ENCODE results near the gene SCG3. TPM values are rescaled to one million over a fixed set of nuclear protein-coding genes. Genes with fewer than 3 reads are reported as not detected.
"Not testable (repeated sequence)": the region's sequence is repeated elsewhere in the genome, so short reads cannot be mapped to it uniquely, and the experiment has no call there.

SCG3 gene
- not detected for total RNA-seq (ENCODE audit: insufficient read depth, low replicate concordance)

DNA sequence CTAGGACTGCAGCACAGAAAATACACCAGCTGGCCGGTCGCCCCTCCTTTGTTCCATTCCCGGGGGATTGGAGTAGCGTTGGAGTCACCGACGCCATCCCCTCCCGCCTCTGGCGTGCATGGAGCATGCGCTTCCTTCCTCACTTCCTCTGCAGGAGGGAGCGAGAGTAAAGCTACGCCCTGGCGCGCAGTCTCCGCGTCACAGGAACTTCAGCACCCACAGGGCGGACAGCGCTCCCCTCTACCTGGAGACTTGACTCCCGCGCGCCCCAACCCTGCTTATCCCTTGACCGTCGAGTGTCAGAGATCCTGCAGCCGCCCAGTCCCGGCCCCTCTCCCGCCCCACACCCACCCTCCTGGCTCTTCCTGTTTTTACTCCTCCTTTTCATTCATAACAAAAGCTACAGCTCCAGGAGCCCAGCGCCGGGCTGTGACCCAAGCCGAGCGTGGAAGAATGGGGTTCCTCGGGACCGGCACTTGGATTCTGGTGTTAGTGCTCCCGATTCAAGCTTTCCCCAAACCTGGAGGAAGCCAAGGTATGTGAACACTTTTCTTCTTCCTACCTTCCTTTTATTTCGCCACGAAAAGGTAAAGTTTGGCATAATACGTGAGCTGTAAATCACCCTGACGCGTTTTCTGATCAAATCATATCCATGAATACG is at the start of gene SCG3:
Gene SCG3, plus strand, starts transcription at position 201 of the 661 bp plus-strand sequence. Its CDS starts 253 bp downstream, at position 454.
- peak; percentile 81 for DNase-seq (ENCODE audit: low spot score)

DNA sequence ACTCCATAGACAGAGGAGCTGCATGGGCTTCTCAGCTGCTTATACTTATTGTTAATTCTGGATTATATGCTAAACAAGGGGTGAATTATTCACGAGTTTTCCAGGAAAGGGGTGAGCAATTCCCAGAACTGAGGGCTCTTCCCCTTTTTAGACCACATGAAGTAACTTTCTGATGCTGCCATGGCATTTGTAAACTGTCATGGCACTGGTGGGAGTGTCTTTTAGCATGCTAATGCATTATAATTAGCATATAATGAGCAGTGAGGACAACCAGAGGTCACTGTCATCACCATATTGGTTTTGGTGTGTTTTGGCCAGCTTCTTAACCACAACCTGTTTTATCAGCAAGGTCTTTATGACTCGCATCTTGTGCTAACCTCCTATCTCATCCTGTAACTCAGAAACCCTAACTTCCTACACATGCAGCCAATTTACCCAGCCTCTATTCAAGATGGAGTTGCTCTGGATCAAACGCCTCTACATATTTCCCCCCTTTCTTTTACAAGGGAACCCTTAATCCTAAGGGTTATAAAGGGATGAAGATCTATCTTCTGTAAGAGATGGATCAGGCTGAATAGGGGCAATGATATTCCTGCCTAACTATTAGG is 46.6 kb upstream of the SCG3 start:
- DNase-seq (ENCODE audit: low spot score) = no peak

DNA sequence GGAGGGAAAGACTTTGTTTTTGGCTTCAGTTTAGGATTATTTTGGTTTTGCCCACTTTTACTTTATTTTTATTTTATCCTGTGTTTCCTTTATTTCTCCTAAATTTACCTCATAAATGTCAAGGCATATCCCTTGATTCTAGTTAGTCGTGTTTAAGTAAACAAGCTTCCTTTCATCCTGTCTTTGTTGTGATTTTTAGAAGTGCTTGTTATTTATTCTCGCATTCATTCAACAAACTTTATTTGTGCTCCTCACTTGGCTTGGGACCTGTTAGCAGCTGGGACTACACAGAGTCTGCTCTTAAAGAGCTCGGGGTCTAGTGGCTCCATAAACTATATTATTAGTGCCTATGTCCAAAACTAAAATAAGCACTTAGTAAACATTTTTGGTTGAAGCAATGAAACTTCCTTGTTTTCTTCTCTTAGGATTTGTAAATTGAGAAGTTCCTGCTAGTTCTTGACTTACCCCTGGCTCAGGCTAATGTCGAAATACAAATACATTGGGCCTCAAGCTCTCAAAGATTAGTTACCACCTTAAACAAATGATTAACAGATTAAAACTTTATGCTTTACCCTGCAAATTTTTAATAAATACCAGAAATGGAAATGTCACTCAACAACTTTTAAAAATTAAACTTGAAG is 39.7 kb upstream of the SCG3 start:
- no peak for DNase-seq (ENCODE audit: low spot score)

DNA sequence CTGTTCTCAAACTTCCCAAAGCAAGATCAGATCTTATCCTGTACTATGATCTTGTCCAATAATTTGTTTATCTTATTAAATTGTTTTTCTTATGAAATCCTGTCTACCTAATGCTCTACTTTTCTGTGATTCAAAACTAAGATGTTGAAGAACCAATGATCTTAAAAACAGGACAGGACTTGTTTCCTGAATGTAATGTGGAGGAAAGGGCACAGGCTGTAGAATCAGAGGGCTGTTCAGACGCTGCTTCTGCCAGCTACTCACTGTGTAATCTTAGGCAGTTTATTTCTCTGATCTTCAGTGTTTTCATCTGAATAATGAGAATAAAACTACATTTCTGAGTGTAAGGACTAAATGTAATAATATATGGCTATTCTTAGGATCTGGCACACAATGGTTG is 38.6 kb upstream of the SCG3 start:
- DNase-seq (ENCODE audit: low spot score) = no peak

DNA sequence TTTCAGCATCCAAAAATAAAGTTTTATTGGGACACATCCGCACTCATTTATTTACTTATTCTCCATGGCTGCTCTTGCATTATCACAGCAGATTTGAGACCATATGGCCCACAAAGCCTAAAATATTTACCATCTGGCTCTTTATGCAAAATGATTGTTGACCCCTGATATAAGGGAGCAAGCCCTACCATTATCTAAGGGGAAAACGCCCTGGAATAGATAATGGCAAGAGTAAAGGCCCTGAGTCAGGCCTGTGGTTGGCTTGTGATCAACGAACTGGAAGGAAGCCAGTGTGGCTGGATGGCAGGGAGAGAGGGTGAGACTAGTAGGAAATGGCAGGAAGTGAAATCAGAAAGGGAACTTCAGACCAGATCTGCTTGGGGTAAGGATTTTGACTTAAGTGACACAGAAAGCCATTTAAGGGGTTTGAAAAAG is 34.2 kb upstream of the SCG3 start:
- peak; percentile 53 for DNase-seq (ENCODE audit: low spot score)

DNA sequence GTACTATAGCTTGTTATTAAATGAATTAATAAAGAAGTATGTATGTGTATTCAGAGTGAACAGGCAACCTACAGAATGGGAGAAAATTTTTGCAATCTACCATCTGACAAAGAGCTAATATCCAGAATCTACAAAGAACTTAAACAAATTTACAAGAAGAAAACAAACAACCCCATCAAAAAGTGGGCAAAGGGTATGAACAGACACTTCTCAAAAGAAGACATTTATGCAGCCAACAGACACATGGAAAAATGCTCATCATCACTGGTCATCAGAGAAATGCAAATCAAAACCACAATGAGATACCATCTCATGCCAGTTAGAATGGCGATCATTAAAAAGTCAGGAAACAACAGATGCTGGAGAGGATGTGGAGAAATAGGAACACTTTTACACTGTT is 33.2 kb upstream of the SCG3 start:
- DNase-seq (ENCODE audit: low spot score) = not testable (repeated sequence)

DNA sequence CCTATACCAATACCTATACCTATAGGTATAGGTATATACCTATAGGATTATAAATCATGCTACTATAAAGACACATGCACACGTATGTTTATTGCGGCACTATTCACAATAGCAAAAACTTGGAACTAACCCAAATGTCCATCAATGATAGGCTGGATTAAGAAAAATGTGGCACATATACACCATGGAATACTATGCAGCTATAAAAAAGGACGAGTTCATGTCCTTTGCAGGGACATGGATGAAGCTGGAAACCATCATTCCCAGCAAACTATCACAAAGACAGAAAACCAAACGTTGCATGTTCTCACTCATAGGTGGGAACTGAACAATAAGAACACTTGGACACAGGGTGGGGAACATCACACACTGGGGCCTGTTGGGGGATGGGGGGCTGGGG is 32.7 kb upstream of the SCG3 start:
- not testable (repeated sequence) for DNase-seq (ENCODE audit: low spot score)

DNA sequence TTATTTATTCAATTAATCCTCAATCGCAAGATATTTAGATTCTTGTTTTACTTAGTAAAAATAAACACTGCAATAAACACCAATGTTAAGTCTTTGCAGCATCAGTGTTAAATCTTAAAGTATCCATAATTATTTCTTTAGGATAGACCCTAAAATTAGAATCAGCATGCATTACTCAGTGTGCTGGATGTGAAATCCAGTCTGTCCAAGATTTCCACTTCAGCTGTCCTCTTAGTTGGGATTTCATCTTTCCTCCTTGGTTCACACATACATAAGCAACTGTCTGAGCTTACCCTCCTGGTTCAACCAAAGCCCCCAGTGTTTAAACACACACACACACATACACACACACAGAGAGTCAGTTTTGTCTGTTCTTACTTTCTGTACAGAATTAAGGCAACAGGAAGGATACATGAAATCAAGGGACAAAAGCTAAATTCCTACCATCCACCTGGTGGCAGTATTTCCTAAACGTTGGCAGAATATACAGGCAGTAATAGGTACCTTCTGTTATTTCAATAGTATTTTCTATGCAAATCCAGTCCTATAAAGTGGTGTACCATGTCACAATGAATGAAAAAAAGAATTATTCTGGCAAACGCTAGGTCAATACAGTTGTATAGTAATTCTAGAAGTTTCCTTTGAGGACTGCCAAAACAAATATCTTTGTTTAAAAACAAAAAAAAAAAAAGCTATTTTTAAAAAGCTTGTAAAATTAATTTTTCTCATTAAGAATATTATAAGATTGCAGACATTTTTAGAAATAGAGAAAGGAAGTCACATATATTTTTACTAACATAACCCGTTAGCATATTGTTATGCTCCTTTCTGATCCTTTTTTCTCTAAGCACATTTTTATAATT is 31.4 kb upstream of the SCG3 start:
- peak; percentile 82 for DNase-seq (ENCODE audit: low spot score)

DNA sequence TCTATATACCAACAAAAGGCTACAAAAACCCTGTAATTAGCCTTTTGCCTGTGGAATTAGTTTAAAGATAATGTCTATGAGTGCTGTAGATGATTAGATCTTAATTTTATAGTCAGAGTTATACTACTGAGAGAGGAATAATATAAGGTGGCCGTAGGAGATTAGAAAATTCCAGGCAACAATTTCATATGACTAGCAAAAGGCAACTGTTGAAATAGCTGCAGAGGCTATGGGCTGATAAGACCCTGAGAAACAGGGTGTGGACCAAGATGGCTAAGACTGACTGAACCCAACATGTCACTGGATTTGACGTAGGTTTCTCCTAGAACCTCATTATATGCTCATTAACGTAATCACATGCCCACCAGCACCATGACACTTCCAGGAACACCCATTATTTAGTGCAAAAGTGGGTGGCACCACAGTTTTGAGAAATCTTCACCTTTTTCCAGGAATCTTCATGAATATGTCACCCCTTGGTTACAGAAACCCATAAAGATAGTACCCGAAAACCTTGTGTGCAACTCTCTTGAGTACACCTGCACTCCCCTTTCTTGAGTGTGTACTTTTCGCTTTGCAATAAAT is 29.1 kb upstream of the SCG3 start:
- DNase-seq (ENCODE audit: low spot score) = no peak

DNA sequence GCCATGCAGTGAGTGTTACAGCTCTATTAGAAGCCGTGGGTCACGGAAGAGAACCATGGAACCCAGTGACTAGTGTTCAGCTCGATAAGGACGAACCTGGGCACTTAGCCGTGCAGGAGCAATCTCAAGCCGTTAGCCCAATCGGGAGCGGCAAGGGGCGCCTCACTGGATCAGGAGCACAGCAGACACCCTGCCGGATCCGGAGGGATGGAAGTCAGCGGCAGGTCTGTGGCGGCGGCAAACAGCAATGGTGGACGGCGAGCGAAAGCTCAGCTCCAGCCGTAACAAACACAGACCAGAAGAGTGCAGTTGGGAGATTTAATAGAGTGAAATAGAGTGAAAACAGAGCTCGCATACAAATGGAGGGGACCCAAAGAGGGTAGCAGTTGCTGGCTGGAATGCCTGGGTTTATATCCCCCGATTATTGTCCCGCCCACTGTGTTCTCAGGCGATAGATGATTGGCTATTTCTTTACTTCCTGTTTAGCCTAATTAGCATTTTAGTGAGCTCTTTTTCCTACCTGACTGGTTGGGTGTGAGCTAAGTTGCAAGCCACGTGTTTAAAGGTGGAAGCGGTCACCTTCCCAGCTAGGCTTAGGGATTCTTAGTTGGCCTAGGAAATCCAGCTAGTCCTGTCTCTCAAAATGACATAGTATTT is 25.8 kb upstream of the SCG3 start:
- DNase-seq (ENCODE audit: low spot score) = not testable (repeated sequence)

DNA sequence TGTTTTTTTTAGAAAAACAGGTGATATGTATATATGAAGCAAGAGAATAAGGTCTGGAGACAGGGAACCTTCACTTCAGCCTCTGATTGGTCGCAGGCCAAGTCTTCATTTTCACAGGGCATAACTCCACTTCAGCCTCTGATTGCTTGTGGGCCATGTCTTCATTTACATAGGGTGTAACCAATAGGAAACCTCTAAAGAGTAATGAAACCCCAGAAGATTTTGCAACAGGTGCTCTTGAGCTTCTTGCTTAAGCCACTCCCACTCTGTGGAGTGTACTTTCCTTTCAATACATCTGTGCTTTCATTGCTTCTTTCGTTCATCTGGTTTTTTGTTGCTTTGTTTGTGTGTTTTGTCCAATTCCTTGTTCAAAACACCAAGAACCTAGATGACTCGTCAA is 22.6 kb upstream of the SCG3 start:
- DNase-seq (ENCODE audit: low spot score) = no peak

DNA sequence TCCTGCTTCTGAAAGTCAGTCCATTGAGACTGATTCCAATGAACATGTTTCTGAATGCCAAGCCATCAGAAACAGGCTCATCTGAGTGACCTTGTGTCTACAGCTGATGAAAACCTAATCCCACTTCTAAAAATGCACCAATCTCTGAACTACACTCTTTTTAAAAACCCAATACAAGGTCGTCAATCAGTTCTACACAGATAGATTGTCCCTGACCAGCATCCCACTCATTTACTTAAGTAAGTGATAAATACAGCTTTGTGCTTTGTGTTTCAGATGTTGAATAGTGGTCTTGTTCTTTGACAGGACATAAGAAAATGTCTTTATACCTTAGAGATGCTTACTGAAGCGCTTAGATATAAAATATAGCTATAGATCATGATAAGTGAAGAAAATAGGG is 20.2 kb upstream of the SCG3 start:
- DNase-seq (ENCODE audit: low spot score) = no peak

DNA sequence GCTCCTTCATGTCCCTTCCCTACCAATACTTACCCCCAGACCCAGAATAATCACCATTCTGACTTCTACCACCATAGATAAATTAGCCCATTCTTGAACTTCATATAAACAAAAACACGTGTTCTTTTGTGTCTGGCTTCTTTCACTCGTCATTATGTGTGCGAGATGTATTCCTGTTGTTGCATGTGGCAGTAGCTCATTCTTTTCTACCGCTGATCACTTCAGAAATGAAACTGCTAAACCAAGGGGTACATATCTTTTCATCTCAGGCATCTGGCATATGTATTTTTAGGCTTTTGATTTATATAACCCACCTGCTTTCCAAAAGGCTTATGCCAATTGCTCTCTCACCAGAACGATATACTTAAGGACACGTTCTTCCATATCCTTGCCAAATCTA is 13.8 kb upstream of the SCG3 start:
- DNase-seq (ENCODE audit: low spot score) = no peak

DNA sequence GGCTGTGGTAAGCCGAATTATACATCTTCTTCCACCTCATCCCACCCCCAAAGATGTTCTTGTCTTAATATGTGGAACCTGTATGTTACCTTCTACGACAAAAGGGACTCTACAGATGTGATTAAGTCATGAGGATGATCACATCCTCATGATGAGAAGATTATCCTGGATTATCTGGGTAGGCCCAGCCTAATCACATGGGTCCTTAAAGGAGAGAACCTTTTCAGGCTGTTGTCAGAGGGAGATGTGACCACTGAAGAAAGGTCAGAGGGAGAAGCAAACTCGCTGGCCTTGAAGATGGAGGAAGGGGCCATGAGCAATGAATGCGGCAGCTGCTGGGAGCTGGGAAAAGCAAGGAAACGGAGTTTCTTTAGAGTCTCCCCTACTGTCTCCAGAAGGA is 12.9 kb upstream of the SCG3 start:
- DNase-seq (ENCODE audit: low spot score) = no peak

DNA sequence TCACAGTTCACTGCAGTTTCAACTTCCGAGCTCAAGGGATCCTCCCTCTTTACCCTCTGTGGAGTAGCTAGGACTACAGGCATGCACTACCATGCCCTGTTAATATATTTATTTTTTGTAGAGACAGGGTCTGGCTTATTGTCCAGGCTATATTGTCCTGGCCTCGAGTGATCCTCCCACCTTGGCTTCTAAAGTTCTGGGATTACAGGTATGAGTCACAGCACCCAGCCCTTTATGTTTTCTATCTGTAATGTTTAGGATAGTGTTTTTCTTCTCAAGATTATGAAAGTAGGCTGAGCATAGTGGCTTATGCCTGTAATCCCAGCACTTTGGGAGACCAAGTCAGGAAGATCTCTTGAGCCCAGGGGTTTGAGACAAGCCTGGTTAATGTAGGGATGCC is 11.9 kb upstream of the SCG3 start:
- peak; percentile 78 for DNase-seq (ENCODE audit: low spot score)

DNA sequence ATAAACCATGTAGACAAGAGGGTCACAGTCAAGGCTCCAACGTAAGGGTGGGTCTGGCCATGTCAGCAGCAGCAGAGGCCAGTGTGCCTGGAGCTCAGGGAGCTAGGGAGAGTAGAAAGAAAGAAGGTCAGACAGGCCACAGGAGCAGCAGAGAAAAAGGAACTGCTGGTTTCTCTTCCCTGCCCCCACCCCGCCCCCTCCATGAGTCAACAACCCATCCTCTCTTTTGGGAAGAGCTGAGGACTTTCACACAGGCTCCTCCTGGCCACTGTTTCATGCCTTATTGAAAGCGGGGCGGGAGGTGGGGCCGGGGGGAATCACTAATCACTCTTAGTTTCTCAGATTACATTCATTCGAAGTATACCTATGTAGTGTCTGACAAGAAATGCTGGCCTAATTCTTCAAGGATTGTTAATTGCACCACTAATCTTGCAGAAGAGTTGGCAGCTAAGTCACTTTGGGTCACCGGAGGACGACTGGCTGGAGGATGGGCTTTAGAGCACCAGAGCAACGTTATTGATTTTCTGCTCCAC is 9.1 kb upstream of the SCG3 start:
- DNase-seq (ENCODE audit: low spot score) = no peak

DNA sequence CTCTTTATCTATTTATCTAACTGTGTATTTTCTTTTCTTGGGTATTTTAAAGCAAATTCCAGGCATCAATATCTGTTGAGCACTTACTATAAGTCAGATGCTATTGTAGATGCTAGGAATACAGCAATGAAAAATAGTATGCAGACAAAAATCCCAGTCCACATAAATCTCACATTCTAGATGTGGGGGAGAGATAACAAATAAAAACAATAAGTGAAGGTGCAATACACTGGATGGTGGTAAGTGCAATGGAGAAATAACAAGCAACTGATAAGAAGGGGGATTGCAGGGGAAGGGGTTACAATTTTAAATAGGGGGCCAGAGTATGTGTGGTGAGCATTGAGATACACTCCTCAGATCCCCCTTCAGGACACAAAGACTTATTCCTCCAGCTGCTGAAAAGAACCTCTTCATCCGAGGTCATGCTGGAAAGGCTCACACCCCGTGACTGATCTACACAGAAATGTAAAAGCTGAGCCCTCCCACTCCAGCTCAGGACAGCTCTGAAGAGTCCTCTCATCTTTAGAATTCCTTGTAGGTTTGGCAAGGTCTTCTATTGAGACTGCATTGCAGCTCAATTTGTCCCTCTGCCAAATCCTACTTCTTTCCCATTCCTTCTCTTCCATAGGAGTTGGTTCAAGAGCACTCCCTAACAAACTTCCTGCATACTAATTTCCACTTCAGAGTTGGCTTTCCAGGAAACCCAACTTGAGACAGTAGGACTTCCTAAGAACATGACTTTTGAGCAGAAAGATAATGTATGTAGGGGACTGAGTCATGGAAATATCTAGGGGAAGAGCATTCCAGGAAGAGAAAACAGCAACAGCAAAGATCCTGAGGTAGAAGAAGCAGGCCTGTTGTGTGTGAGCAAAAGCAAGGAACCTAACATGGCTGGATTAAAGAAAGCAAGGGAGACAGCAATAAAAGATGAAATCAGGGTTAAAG is 8.1 kb upstream of the SCG3 start:
- no peak for DNase-seq (ENCODE audit: low spot score)

DNA sequence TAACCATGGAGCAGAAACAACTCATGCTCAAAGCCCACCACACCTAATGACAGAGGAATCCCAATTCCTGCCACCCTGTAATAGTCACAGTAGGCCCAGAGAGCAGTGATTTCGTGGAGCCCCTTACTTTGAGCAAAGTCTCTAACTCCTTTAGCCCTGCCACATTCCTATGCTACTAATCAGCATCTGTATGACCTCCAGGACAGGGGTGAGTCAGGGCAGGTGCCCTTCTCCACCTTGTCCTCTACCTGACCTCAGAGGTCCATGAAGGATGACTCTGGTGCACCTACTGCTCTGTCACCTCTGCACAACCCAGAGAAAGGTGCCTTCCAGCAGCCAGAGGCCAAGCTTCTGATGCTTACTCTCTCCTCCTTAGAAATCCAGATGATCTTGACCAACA is 6.1 kb upstream of the SCG3 start:
- DNase-seq (ENCODE audit: low spot score) = no peak

DNA sequence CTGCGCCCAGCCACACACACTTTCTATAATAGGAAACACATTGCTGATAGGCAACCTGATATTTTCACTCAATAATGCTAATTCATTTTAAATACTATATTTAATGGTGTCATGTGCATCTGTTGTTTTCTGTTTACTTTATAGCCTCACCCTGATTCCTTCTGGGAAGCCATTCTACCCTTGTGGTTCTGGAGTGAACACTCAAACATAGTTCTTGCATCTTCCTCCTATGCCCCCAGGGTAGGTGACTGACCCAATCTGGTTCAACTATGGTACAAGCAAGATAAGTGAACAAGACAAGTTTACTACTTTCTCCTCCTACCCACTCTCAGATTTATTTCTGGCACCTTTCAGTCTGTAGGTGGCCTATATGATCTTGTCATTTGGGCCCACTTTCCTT is 4.3 kb upstream of the SCG3 start:
- DNase-seq (ENCODE audit: low spot score) = no peak

DNA sequence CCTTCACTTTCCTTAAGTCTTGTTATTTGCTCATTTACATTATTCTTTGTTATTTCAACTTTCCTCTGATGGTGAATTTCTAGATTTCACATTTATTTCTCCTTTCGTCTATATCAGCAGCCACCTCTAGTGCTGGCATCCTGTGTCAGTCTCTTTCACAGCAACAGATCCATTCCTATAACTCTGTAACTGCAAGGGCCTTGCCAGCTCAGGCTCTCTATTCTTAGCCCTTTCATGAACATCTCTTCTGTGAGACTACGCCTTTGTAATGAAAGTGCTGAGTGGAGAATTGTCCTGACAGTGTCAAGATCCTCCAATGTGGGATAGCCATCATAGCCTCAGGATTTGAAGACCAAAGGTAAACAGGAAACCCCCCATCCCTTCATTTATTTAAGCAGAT is 3.9 kb upstream of the SCG3 start:
- DNase-seq (ENCODE audit: low spot score) = no peak
